Fibroblast of mammary gland (primary cell): ENCODE measurements around the gene CBY2.
A peak's percentile ranks its signal among the peaks of the same experiment; 100 is the strongest.

Source experiments
- DNase-seq: peaks from one replicate; pipeline ENCODE4 v3.0.0-alpha.2; 2010; ENCODE audit warnings: low read depth
- H3K4me3 ChIP-seq: 2 replicates; pipeline ENCODE4 v1.5.1; 2011; ENCODE audit warnings: low read depth, mild to moderate bottlenecking, low read length, moderate library complexity; ENCODE audit not compliant: control insufficient read depth
- TF ChIP-seq, protein P1 (sequence below): conservative IDR thresholded peaks from 2 replicates; pipeline ENCODE4 v1.5.1; 2011; ENCODE audit warnings: low read depth, low read length, inconsistent platforms; ENCODE audit not compliant: control insufficient read depth, insufficient read depth

Gene CBY2

DNA sequence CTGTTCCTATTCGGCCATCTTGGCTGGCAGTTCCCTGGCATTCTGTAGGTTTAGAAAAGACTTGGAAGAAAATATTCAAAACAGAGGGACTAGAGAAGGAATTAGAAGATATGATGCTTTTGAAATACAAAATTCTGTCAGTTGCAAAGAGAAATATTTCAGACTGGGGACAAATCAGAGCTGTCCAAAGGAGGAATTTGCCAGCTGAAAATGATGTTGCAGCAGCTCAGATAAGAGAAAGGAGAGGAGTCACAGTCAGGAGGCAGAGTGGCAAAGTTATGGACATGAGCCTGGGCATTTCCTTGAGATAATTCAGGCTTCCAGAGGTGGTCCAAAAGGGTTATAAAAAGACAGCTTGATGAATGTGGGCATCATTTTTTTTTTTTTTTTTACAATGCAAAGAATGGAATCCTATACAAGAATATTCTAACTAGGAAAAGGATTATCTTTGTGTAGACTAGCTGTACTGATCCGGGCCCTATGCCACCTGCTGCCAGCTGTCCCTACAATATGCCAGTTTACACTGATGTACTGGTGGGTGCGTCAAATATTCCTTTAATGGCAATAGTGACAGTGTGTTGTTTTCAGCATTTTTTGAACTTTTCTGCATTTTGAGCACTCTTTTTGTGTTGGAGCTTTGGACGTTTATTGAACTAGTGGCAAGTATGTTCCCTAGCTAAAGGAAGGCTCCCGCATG lies 31.8 kb upstream of the CBY2 start:
- DNase-seq: no peak
- TF ChIP-seq, protein P1, sequence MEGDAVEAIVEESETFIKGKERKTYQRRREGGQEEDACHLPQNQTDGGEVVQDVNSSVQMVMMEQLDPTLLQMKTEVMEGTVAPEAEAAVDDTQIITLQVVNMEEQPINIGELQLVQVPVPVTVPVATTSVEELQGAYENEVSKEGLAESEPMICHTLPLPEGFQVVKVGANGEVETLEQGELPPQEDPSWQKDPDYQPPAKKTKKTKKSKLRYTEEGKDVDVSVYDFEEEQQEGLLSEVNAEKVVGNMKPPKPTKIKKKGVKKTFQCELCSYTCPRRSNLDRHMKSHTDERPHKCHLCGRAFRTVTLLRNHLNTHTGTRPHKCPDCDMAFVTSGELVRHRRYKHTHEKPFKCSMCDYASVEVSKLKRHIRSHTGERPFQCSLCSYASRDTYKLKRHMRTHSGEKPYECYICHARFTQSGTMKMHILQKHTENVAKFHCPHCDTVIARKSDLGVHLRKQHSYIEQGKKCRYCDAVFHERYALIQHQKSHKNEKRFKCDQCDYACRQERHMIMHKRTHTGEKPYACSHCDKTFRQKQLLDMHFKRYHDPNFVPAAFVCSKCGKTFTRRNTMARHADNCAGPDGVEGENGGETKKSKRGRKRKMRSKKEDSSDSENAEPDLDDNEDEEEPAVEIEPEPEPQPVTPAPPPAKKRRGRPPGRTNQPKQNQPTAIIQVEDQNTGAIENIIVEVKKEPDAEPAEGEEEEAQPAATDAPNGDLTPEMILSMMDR: no peak
- no peak overlapping the region for H3K4me3 ChIP-seq

DNA sequence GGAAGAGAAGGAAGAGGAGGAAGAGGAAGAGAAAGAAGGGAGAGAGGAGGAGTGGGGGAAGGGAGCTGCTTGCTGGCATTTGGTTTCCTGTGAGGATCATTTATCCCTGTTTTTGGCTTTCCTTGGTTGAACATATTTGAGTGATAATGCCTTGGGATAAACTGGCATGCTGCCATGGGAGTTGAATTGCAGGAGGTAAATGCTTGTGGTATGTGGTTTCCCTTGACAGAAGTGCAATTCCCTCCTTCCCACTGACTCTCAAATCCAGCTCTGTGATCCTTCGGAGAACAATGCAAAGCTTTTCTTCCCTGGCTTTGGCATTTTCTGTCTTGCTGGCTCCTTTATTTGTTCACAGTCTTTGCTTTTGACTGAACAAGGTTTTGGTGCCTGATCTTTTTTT lies 27.2 kb upstream of the CBY2 start:
- no peak overlapping the region for H3K4me3 ChIP-seq
- DNase-seq: peak; percentile 77
- TF ChIP-seq, protein P1: no peak

DNA sequence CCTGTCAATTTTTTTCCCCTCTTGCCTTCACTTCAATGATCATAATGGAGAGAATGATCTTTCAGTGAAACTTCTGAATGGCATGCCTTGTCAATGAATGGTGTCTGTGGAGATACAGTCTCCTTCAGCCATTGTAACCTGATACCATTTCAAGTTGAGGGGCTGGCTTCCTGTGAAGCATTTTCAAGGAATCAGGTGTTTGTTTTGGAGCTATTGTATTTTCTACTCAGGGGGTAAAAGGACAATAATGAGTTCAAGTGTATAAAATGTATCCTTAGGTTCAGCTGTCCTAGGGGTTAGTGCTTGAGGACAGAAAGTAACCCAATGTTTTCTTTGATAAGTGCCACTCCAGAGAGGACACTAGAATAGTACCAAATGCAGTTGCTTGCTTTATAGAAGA lies 23.8 kb upstream of the CBY2 start:
- H3K4me3 ChIP-seq: no peak overlapping the region
- DNase-seq: no peak
- TF ChIP-seq, protein P1: no peak

DNA sequence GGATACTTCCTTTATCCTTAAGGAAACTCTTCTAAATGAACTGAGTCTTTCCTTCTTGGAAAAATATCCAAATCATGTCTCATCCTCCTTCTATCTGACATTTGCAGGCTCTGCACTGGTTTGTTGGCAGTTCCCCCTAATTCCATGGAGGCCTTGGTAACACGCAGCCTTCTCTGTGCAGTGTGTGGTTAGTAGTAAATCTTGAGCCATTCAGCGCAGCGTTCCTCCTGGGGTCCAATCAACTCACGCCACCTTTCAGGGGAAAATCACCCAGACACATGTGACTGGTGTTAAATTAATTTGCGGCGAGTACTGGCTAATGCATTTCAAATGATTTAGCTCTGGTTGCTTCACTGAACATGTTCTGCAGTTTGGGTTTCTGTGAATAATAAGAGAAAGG lies 21.0 kb upstream of the CBY2 start:
- no peak overlapping the region for H3K4me3 ChIP-seq
- TF ChIP-seq, protein P1: no peak
- peak; percentile 58 for DNase-seq

DNA sequence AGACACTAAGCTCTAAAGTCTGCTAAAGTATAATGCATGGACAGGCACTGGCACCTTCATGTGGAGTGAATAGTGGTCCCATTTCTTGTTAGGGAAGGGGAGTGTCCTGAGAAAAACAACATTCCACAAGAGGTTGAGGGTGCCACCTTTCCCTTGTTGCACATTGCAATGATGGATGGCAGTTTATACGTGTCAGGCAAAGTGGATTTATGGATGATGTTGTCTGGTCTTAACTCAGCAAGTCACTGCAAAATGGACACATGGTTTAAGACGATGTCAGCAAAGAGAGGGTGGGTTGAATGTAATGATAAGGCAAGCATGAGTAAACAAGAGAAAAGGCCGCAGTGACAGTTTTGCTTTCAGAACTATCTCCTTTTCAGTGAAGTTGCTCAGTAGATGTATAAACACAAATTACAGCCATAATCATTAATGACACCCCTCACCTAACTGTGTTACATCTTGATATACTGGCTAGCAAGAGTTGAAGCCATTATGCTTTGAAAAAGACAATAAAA lies 19.6 kb upstream of the CBY2 start:
- no peak for DNase-seq
- TF ChIP-seq, protein P1: no peak
- H3K4me3 ChIP-seq: no peak overlapping the region

DNA sequence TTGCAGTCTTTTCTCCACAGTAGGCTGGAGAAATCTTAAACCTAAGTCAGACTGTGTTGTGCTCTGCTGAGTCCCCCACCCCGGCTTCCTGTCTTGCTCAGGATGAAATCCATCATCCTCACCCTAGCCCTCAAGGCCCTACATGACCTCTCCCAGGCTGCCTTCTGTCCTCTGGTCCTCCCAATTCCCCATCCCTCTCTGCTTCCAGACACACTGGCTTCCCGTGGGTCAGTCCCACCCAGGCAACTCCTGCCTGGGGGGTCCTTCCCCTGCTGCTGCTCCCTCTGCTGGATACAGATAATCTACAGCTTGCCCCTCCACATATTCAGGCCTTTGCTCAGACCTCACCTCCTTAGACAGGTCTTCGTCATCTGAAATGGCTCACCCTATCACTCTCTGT lies 18.4 kb upstream of the CBY2 start:
- H3K4me3 ChIP-seq: no peak overlapping the region
- TF ChIP-seq, protein P1: no peak
- DNase-seq: no peak
